ENCODE measurements around the gene MEGF11.

Gene MEGF11

DNA sequence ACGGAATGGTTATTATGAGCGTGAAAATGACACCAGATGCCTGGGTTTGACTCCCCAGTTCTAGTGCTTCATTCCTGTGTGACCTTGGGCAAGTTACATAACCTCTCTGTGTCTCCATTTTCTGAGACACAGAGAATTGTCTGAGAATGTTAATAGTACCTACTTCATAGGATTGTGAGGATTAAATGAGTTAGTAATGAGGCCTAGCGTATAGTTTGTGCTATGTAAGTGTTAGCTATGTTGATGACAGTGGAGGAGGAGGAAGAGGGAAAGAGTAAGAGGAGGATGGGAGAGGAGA lies 150.3 kb downstream of the MEGF11 start:
- H3K4me2 ChIP-seq (ENCODE audit: low read length): no peak overlapping the region
- H3K4me3 ChIP-seq (ENCODE audit: low read depth, low read length): no peak overlapping the region
- no peaks in the 10 kb centered on the region for H3K4me1 ChIP-seq
- no peaks in the 10 kb centered on the region for H3K36me3 ChIP-seq (ENCODE audit: control insufficient read depth, insufficient read depth, low read length)
- H3K27ac ChIP-seq: no peak overlapping the region
- H3K9ac ChIP-seq: no peak overlapping the region
- TF ChIP-seq, protein P1, sequence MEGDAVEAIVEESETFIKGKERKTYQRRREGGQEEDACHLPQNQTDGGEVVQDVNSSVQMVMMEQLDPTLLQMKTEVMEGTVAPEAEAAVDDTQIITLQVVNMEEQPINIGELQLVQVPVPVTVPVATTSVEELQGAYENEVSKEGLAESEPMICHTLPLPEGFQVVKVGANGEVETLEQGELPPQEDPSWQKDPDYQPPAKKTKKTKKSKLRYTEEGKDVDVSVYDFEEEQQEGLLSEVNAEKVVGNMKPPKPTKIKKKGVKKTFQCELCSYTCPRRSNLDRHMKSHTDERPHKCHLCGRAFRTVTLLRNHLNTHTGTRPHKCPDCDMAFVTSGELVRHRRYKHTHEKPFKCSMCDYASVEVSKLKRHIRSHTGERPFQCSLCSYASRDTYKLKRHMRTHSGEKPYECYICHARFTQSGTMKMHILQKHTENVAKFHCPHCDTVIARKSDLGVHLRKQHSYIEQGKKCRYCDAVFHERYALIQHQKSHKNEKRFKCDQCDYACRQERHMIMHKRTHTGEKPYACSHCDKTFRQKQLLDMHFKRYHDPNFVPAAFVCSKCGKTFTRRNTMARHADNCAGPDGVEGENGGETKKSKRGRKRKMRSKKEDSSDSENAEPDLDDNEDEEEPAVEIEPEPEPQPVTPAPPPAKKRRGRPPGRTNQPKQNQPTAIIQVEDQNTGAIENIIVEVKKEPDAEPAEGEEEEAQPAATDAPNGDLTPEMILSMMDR (IDR thresholded peaks at IDR 0.05): no peak
- no peaks in the 10 kb centered on the region for H3K27me3 ChIP-seq (ENCODE audit: control insufficient read depth, insufficient read depth, low read length)
- no peaks in the 10 kb centered on the region for H3K79me2 ChIP-seq
- H2AFZ ChIP-seq: no peak overlapping the region
- no peaks in the 10 kb centered on the region for H3K9me3 ChIP-seq (ENCODE audit: control insufficient read depth, low read length)

DNA sequence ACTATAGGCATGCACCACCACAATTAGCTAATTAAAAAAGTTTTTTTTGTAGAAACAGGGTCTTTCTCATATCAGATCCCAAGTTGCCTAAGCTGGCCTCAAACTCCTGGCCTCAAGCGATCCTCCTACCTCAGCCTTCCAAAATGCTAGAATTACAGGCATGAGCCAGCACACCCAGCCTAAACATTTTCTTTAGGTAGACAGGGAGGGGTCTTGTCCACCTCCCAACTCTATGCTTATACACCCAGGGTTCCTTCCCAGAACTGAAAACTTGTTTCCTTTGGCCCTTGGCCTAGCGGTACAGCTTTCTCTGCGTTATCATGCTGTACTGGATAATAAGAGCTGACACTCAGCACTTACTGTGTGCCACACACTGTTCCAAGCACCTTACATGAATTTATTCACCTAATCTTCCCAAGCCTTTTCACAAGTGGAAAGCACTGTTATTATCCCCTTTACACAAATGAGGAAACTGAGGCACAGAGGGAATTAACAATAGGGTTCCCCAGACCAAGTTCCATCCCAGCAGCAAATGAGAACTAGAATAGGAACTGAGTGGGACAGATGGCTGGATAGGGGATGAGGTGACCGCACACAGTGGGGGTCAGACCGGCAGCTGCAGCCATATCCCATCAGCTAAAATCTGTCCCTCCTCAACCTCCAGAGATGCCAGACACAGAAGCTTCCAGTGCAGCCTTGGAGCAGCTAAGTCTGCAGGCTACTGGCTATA lies 150.8 kb downstream of the MEGF11 start:
- no peak overlapping the region for H3K4me2 ChIP-seq (ENCODE audit: low read length)
- H3K9me3 ChIP-seq (ENCODE audit: control insufficient read depth, low read length): no peaks in the 10 kb centered on the region
- TF ChIP-seq, protein P1 (IDR thresholded peaks at IDR 0.05): no peak
- no peak overlapping the region for H3K27ac ChIP-seq
- H3K9ac ChIP-seq: no peak overlapping the region
- H3K4me1 ChIP-seq: no peaks in the 10 kb centered on the region
- H3K27me3 ChIP-seq (ENCODE audit: control insufficient read depth, insufficient read depth, low read length): no peaks in the 10 kb centered on the region
- no peaks in the 10 kb centered on the region for H3K79me2 ChIP-seq
- no peaks in the 10 kb centered on the region for H3K36me3 ChIP-seq (ENCODE audit: control insufficient read depth, insufficient read depth, low read length)
- no peak overlapping the region for H3K4me3 ChIP-seq (ENCODE audit: low read depth, low read length)
- H2AFZ ChIP-seq: no peak overlapping the region

DNA sequence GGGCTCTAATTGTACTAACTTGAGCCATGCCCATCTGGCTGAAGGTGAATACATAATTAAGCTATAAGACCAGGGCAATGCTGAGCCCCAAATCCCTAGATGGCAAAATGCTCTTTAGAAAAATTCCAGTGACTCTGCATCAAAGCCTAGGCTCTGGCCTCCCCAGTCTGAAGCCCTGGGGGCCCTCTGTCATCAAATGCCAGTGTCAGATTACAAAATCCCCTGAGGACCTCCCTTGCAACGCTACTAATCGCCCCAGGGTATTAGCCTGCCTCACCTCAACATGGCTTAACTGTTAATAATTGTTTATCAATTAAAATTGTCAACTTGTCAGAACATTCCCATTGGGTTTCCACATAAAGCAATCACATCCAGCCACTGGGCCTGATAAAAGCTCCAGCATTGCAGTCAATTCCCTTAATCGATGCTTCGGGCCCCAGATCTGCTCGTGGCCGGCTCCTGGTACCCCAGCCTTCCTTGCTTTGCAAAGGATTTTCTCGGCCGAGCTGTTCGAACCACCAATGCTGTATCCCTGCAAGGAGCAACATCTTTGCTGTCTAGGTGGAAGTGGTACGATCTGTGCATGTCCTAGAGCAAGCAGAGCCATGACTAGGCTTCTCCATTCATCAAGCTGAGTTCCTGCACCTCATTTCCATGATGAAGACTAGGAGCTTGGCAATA lies 151.7 kb downstream of the MEGF11 start:
- Histone ChIP-seq H3K4me1 (no peaks in the 10 kb centered on the region), H3K9me3 (ENCODE audit: control insufficient read depth, low read length) (no peaks in the 10 kb centered on the region), H3K27ac (no peak overlapping the region), H2AFZ (no peak overlapping the region), H3K9ac (no peak overlapping the region), H3K36me3 (ENCODE audit: control insufficient read depth, insufficient read depth, low read length) (no peaks in the 10 kb centered on the region), H3K4me3 (ENCODE audit: low read depth, low read length) (no peak overlapping the region), H3K79me2 (no peaks in the 10 kb centered on the region), H3K27me3 (ENCODE audit: control insufficient read depth, insufficient read depth, low read length) (no peaks in the 10 kb centered on the region), H3K4me2 (ENCODE audit: low read length) (no peak overlapping the region)
- TF ChIP-seq, protein P1 (IDR thresholded peaks at IDR 0.05): no peak

DNA sequence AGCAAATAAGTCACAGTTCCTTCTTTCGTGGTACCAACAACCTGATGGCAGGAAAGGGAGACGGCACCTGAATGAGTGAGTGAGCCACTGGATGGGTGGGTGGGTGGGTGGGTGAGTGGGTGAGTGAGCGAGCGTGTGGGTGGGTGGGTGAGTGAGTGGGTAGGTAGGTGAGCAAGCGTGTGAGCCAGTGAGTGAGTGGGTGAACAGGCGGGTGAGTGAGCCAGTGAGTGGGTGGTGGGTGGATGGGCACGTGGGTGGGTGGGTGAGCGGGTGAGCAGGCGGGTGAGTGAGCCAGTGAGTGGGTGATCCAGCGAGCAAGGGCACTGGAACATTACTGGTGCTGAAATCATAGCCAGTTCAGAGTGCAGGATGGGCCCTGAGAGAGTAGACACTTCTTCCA lies 152.8 kb downstream of the MEGF11 start:
- Histone ChIP-seq H3K4me1 (no peaks in the 10 kb centered on the region), H3K4me3 (ENCODE audit: low read depth, low read length) (no peak overlapping the region), H3K9ac (no peak overlapping the region), H3K79me2 (no peaks in the 10 kb centered on the region), H2AFZ (no peak overlapping the region), H3K4me2 (ENCODE audit: low read length) (no peak overlapping the region), H3K27ac (no peak overlapping the region), H3K27me3 (ENCODE audit: control insufficient read depth, insufficient read depth, low read length) (no peaks in the 10 kb centered on the region), H3K36me3 (ENCODE audit: control insufficient read depth, insufficient read depth, low read length) (no peaks in the 10 kb centered on the region), H3K9me3 (ENCODE audit: control insufficient read depth, low read length) (no peaks in the 10 kb centered on the region)
- TF ChIP-seq, protein P1 (IDR thresholded peaks at IDR 0.05): no peak

Data from parathyroid adenoma (tissue), 2 donors.